Subcutaneous adipose tissue (tissue), 4 donors: Measurements from ENCODE around the gene PGBD5. TPM values are rescaled to one million over a fixed set of nuclear protein-coding genes. Genes with fewer than 3 reads are reported as not detected.

Experiments
- CTCF ChIP-seq: fragments of 450-650 bp; IDR thresholded peaks from one replicate; pipeline ENCODE4 v1.5.1; 2016; ENCODE audit warnings: low read depth, mild to moderate bottlenecking, control low read depth, antibody characterized with exemption, moderate library complexity
- total RNA-seq, 4 donors: library from RNA; depleted of rRNA; stranded (reverse); fragments of >200 nt; gene quantifications; one replicate each; pipeline ENCODE4 v1.1.0, GENCODE V29; 2016

PGBD5 gene
- total RNA-seq, 4 donors from 2014 or later, result under 0.01 to 5.9 (median 0.27) TPM

- no peak for TF ChIP-seq CTCF
Measured at GRCh38 chr1:230381049-230381467, 45.1 kb downstream of the PGBD5 start.

GRCh38 chr1:230379928-230380327 is 46.2 kb downstream of the PGBD5 start:
- no peak for TF ChIP-seq CTCF

- TF ChIP-seq CTCF, result no peak
Measured at GRCh38 chr1:230379462-230379861, 46.7 kb downstream of the PGBD5 start.

GRCh38 chr1:230377851-230378250 is 48.3 kb downstream of the PGBD5 start:
- TF ChIP-seq CTCF, result no peak

- no peak for TF ChIP-seq CTCF
Measured at GRCh38 chr1:230377324-230377723, 48.8 kb downstream of the PGBD5 start.

GRCh38 chr1:230376296-230376695 is 49.8 kb downstream of the PGBD5 start:
- no peak for TF ChIP-seq CTCF

- no peak for TF ChIP-seq CTCF
Measured at GRCh38 chr1:230375780-230376179, 50.4 kb downstream of the PGBD5 start.
